GM12801 (cell line): ENCODE measurements around the gene UBC.

Experiments
- CTCF ChIP-seq: IDR thresholded peaks from one replicate; pipeline ENCODE4 v1.5.1; 2011; ENCODE audit warnings: control low read depth; ENCODE audit not compliant: insufficient read length; ENCODE audit errors: extremely low read depth

The UBC gene

GRCh38 chr12:124914392-124915238 lies at the start of gene UBC:
TSS of gene UBC (minus strand) at chr12:124914650. CDS start at chr12:124913771, 879 bp downstream.
- TF ChIP-seq CTCF = no peak

GRCh38 chr12:124963211-124963610 lies 48.8 kb upstream of the UBC start:
- TF ChIP-seq CTCF = no peak

- no peak for TF ChIP-seq CTCF
Measured at GRCh38 chr12:124961055-124961454, 46.6 kb upstream of the UBC start.

- TF ChIP-seq CTCF = no peak
Measured at GRCh38 chr12:124956571-124956970, 42.1 kb upstream of the UBC start.

GRCh38 chr12:124954771-124955170 lies 40.3 kb upstream of the UBC start:
- no peak for TF ChIP-seq CTCF

GRCh38 chr12:124953689-124954405 lies 39.4 kb upstream of the UBC start:
- TF ChIP-seq CTCF = no peak

GRCh38 chr12:124952801-124953200 lies 38.4 kb upstream of the UBC start:
- no peak for TF ChIP-seq CTCF
